ENCODE data around the gene SHROOM2.
"Not testable (repeated sequence)": the region's sequence is repeated elsewhere in the genome, so short reads cannot be mapped to it uniquely, and the experiment has no call there.

Gene SHROOM2

GRCh38 chrX:9807355-9808182 lies 21.3 kb downstream of the SHROOM2 start:
- no peak for TF ChIP-seq NFRKB (IDR thresholded peaks at IDR 0.05)
- no peak for TF ChIP-seq LEF1 (IDR thresholded peaks at IDR 0.05; ENCODE audit: borderline replicate concordance)
- POLR2A ChIA-PET, result no interaction called here
- CTCF ChIA-PET, result no interaction called here
- DNase-seq (ENCODE audit: extremely low spot score), result no peak

GRCh38 chrX:9809876-9810275 lies 23.6 kb downstream of the SHROOM2 start:
- CTCF ChIA-PET; DNase-seq (ENCODE audit: extremely low spot score); POLR2A ChIA-PET: not testable (repeated sequence)

GRCh38 chrX:9811086-9811485 lies 24.9 kb downstream of the SHROOM2 start:
- CTCF ChIA-PET; POLR2A ChIA-PET; DNase-seq (ENCODE audit: extremely low spot score): not testable (repeated sequence)

- POLR2A ChIA-PET, result no interaction called here
- DNase-seq (ENCODE audit: extremely low spot score), result no peak
- CTCF ChIA-PET, result no interaction called here
- TF ChIP-seq CTBP1 (IDR thresholded peaks at IDR 0.05; ENCODE audit: borderline replicate concordance) (no peak), NFRKB (IDR thresholded peaks at IDR 0.05) (no peak), FOXM1 (IDR thresholded peaks at IDR 0.05; ENCODE audit: borderline replicate concordance) (no peak), ARNT (IDR thresholded peaks at IDR 0.05) (no peak), SUZ12 (IDR thresholded peaks at IDR 0.05) (no peak), FOXK2 (IDR thresholded peaks at IDR 0.05) (no peak), ZNF384 (IDR thresholded peaks at IDR 0.05) (no peak), FOXA1 (IDR thresholded peaks at IDR 0.05) (no peak), TARDBP (IDR thresholded peaks at IDR 0.05) (no peak), HDGF (IDR thresholded peaks at IDR 0.05; ENCODE audit: borderline replicate concordance) (no peak)
- TF ChIP-seq, protein P1, sequence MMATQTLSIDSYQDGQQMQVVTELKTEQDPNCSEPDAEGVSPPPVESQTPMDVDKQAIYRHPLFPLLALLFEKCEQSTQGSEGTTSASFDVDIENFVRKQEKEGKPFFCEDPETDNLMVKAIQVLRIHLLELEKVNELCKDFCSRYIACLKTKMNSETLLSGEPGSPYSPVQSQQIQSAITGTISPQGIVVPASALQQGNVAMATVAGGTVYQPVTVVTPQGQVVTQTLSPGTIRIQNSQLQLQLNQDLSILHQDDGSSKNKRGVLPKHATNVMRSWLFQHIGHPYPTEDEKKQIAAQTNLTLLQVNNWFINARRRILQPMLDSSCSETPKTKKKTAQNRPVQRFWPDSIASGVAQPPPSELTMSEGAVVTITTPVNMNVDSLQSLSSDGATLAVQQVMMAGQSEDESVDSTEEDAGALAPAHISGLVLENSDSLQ (IDR thresholded peaks at IDR 0.05), result no peak
These were observed 30.0 kb downstream of the SHROOM2 start for GRCh38 chrX:9816084-9816700.

GRCh38 chrX:9821572-9821971 lies 35.3 kb downstream of the SHROOM2 start:
- POLR2A ChIA-PET, result no interaction called here
- DNase-seq (ENCODE audit: extremely low spot score), result no peak
- TF ChIP-seq L3MBTL2 (conservative IDR thresholded peaks at IDR 0.05) (no peak), FOXM1 (IDR thresholded peaks at IDR 0.05; ENCODE audit: borderline replicate concordance) (no peak), TARDBP (IDR thresholded peaks at IDR 0.05) (no peak)
- CTCF ChIA-PET, result no interaction called here

- TF ChIP-seq ZNF384 (IDR thresholded peaks at IDR 0.05), result no peak
- TF ChIP-seq FOXK2 (IDR thresholded peaks at IDR 0.05), result no peak
- no peak for TF ChIP-seq ELF4 (IDR thresholded peaks at IDR 0.05)
- TF ChIP-seq BHLHE40 (IDR thresholded peaks at IDR 0.05; ENCODE audit: borderline replicate concordance), result no peak
- TF ChIP-seq FOXA1 (IDR thresholded peaks at IDR 0.05), result no peak
- TF ChIP-seq LEF1 (IDR thresholded peaks at IDR 0.05; ENCODE audit: borderline replicate concordance), result no peak
- TF ChIP-seq NFRKB (IDR thresholded peaks at IDR 0.05), result no peak
- TF ChIP-seq SP1 (IDR thresholded peaks at IDR 0.05), result no peak
- TF ChIP-seq FOXM1 (IDR thresholded peaks at IDR 0.05; ENCODE audit: borderline replicate concordance), result no peak
- no peak for TF ChIP-seq TARDBP (IDR thresholded peaks at IDR 0.05)
- TF ChIP-seq, protein P1 (IDR thresholded peaks at IDR 0.05), result no peak
- TF ChIP-seq CTBP1 (IDR thresholded peaks at IDR 0.05; ENCODE audit: borderline replicate concordance), result no peak
- CTCF ChIA-PET, result no interaction called here
- POLR2A ChIA-PET, result no interaction called here
- DNase-seq (ENCODE audit: extremely low spot score), result no peak
These were observed 38.3 kb downstream of the SHROOM2 start for GRCh38 chrX:9824554-9824953.

- CTCF ChIA-PET, result no interaction called here
- TF ChIP-seq FOXM1 (IDR thresholded peaks at IDR 0.05; ENCODE audit: borderline replicate concordance) (no peak), CTBP1 (IDR thresholded peaks at IDR 0.05; ENCODE audit: borderline replicate concordance) (no peak), ELF4 (IDR thresholded peaks at IDR 0.05) (no peak)
- POLR2A ChIA-PET, result no interaction called here
- no peak for DNase-seq (ENCODE audit: extremely low spot score)
These were observed 39.0 kb downstream of the SHROOM2 start for GRCh38 chrX:9825129-9825790.

DNA sequence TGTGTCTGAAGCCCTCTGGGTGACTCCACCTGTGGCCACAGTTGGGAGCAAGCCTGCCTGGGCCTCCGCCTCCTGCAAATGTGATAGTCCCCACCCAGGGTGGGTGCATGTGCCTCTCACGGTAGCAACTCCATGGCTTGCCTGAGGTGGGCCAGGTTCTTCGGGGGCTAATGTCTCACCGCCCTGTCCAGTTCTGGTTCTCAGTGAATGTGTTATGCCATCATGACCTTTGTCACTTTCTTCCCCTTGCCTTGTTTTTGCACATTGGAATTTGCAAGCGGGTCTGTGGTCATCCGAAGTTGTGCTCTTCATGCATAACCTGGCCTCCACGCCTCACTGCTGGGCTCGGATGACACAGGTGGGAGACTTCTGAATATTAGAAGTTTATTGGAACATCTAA lies 39.7 kb downstream of the SHROOM2 start:
- POLR2A ChIA-PET, result no interaction called here
- TF ChIP-seq SUZ12 (IDR thresholded peaks at IDR 0.05), result no peak
- TF ChIP-seq FOXA1 (IDR thresholded peaks at IDR 0.05), result no peak
- TF ChIP-seq LEF1 (IDR thresholded peaks at IDR 0.05; ENCODE audit: borderline replicate concordance), result no peak
- TF ChIP-seq, protein P1 (IDR thresholded peaks at IDR 0.05), result no peak
- TF ChIP-seq FOXK2 (IDR thresholded peaks at IDR 0.05), result no peak
- no peak for TF ChIP-seq ARNT (IDR thresholded peaks at IDR 0.05)
- TF ChIP-seq NFRKB (IDR thresholded peaks at IDR 0.05), result no peak
- TF ChIP-seq ELF4 (IDR thresholded peaks at IDR 0.05), result no peak
- TF ChIP-seq CTBP1 (IDR thresholded peaks at IDR 0.05; ENCODE audit: borderline replicate concordance), result no peak
- TF ChIP-seq BHLHE40 (IDR thresholded peaks at IDR 0.05; ENCODE audit: borderline replicate concordance), result no peak
- CTCF ChIA-PET, result no interaction called here
- DNase-seq (ENCODE audit: extremely low spot score), result no peak
